Activated CD8-positive, alpha-beta memory T cell treated with anti-CD3 and anti-CD28 coated beads for 24 hours (primary cell): ENCODE results near the gene IGF1R.

ENCODE experiments used
- DNase-seq: peaks from one replicate; pipeline ENCODE4 v3.0.0-alpha.2; 2020

Gene IGF1R

DNA sequence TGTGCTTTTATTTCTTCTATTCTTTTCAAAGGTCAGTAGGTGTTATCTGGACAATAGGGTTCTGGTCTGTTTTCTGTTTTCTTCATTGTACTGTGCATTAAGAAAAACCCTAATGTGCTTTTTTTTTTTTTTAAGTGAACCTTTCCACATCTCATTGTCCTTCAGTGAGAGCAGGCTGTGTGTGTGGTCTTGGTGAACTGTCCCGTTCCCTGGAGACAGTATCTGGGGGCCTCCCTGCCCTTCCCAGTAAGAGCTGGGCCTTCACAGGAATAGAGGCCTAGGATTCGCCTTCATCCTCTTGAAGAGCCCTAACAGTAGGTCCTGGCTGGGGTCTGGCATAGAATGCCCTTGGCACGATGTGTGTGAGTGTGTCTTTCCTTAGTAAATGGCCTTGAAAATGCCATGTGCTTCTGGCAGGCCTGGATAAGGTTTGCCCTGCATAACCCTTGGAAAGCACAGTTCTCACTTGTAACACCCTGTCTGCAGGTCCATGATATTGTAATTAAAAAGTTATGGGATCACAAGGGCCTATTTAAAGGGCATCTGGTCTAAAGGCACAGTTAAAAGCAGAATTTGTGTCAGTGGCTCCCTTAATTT, 81.2 kb downstream of the IGF1R start:
- DNase-seq = no peak

DNA sequence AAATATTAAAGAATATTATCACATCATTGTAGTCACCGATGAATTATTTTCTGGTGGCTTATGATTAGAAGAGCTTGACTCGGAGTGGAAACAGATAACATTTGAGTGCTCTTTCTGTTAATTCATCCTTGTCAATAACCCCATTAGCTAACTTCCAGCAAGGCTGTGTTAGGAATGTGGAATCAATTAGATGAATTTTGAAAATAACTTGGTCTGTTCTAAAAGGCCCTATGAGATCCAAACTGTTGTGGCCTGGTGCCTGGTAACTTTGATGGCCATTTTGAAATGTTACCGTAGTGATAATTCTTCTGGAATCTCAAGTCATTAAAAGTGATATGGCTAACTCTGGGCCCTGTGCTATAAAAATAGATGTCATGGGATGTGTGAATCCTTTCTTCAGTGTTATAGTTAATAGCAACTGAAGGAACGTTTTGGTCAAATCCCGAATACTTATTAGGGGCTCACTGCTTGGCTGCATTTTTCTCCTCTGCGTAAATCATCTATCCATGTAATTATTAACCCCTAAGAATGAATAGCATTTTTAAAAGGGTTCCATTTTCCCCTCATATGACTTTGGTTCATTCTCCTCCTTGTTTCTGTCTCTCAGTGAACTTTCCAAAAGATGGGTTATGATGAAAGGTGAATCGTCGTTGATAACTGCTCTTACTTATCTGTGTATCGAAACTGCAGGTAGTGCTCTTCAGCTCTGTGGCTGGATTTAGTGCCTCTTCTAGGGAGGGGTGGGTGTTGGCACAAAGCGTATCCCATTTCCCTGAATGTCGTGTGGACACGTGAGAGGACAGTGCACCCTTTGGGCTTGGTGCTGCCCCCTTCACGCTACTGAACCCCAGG, 82.7 kb downstream of the IGF1R start:
- no peak for DNase-seq

DNA sequence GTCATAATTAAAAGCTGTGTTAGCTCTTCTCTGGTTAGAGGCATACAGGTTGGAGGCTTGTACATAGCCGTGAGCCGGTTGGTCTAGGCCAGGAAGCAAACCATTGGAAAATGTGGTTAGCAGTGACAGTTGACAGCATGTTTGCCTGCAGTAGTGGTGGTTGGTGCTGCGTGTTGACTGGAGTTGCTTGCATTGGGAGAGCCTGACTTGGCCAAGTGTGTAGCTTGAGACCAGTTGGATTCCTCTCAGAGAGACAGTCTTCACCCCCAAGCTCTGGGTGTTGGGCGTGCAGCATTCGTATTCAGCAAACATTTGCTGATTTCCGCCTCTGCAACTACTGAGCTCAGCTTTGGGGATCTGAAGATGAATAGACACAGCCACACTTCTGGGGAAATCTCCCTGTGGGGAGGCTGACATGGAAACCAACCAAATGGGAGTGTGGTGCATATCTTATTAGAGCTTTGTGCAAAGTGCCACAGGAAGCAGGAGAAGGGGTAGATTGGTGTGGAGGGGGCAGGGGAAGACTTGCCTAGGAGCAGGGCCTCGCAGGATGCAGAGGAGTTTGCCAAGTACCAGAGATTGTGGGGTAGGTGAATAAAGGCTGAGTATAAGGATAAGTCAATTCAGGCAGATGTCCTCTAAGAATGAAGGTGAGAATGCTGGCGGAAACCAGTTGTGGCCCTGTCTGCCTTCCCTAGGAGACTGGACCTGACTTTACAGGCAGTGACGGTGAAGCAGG, 83.5 kb downstream of the IGF1R start:
- no peak for DNase-seq

DNA sequence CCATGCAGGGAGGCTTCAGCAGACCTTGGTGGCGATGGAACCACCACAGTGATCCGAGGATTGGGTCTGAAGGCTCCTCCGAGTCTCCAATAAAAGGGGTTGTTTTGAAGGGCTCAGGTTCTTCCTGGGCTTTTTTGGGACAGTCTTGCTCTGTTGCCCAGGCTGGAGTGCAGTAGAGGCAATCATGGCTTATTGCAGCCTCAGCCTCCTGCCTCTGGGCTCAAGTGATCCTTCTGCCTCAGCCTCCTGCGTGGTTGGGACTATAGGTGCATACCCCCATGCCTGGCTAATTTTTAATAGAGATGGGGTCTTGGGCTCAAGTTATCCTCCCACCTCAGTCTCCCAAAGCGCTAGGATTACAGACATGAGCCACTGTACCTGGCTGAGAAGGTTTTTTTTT, 84.8 kb downstream of the IGF1R start:
- DNase-seq = no peak

DNA sequence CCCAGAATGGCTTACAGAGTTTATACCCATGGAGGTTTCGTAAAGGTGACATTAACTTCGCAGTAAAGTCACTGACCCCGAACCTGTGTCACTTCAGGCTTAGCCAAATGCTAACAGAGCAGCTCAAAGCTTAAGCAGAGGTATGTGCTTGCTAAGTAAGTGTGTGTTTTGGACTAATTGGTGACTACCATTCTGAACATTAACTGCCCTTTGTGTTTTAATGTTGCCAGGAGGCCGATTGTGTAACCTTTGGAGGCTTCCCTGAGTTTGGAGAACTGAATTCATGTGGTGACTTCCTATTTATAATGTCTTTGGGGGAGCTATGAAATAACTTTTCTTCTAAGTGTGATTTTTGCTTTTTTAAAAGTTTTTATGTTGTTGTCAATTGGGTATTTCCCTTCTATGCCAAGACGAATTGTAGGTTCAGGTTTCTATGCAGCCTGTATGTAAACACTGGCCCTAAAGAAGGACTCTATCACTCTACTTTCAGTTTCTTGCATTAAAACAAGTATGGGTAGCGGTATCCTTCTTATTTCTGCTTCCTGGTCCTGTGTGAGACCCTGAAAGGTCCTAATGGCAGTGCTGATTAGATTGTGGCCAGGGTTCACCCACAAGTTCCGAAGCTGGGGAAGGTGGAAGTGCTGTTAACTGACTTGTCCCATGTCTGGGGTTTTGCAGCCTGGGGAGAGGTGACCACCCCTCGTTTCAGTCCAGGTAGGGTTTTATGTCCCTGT, 86.3 kb downstream of the IGF1R start:
- DNase-seq = no peak

DNA sequence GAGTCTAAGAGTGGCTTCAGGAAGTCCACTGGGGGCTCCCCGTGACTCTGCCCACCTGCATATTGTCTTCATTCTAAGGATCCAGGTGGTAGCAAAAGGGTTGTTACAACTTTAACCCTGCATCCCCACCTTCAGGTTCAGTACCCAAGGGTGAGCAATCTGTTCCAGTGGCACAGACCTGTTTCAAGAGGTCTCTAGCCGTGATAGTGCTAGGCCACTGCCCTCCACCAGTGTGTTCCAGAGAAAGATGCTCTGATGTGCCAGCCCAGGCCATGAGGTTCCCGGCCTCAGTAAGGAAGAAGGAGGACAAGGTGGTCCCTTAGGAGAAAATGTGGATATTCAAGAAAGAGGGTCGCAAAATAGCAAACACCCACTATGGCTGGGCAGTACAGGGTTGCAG, 87.0 kb downstream of the IGF1R start:
- no peak for DNase-seq

DNA sequence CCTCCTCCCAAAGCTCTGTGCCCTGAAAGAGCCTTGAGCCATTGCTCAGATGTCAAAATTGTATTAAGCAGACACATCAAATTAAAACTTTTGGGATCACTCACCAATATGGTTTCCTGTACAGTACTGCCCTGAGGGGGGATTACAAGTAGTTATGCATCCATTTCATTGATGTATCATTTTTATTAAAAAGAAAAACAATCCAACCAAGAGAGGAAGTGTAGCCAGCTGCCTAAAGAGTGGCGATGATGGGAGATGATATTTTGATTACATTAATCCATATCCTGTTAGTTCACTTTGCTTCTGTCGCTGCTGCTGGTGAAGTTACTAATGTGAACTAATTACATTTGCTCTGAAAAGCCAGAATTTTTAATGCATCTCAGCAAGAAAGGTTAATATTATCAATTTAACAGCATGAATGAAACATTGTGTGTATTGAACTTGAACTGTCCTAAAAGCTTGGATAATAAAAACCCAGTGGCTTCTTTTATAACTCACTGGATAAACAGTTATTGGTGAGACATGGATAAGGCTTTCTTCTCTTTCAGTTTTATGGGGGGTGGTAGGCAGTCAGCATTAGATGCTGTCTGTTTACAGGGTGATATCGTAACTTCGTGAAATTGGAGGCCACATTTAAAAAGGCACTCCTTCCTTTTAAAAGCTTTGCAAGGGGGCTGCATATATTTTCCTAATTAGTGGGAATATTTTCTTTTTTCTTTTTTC, 87.7 kb downstream of the IGF1R start:
- no peak for DNase-seq

DNA sequence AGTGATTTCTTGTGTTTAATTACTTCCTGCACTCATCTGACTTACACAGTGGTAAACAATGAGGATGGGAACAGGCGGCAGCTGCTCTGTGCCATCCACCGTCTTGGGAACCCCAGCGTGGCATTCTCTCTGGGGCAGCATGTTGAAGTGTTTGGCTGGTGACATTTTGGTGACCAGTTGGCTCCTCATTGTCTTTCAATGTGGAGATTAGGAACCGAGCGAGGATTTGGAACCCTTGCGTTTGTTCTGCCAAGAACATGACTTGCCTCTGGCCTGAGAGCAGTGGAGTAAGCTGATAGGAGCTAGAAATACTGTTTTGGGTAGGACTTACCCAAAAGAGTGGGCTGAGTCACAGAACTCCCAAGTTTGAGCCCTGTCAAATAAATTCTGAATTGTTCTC, 88.8 kb downstream of the IGF1R start:
- no peak for DNase-seq

DNA sequence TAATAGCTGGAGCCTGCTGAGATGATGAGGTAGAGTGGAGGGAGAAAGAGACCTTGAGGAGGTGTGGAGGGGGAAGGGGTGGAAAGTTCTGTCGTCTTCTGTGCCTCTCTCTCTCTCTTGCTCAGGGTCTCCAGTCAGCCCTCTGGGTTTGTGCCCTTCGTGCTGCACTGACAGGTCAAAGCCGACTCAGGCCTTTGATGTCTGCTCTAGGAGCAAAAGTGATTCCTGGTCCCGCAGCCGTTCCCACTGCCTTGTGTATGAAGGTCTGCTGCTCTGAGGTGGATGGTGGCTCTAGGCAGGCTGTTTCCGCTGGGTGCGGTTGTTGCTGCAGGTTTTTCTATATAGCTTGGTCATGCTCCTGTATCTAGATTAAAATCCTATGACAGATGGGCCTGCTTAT, 89.4 kb downstream of the IGF1R start:
- DNase-seq = no peak

DNA sequence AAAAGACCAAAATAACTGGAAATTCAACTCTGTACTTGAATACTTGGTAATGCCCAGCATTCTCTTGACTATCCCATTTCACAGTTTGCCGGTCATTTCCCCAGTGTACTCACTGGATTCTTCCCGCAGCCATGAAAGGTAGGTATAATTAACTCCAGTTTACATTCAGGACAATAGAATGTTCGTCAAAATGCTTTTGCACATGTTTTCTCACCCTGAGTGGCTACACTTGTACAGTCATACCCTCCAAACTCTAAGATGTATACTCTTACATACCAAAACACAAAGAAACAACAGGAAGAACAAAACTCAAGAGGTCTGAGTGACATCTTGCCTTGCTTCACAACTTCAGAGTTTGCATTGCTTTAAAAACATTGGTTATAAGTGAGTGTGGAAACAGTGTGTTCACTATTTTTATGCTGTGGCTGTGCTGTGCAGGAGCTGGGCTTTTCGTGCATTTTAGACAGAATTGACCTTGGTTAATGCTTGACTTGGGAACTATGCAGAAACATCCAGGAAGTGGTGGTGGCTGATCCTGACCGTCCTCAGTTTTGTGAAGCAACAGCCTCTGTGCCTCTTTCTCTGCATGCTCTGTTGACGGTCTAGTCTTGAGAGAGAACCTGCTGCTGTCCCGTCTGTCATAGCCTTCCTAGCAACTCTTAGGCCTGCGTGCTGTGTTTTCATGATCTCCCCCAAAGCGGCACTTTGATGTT, 90.5 kb downstream of the IGF1R start:
- no peak for DNase-seq

DNA sequence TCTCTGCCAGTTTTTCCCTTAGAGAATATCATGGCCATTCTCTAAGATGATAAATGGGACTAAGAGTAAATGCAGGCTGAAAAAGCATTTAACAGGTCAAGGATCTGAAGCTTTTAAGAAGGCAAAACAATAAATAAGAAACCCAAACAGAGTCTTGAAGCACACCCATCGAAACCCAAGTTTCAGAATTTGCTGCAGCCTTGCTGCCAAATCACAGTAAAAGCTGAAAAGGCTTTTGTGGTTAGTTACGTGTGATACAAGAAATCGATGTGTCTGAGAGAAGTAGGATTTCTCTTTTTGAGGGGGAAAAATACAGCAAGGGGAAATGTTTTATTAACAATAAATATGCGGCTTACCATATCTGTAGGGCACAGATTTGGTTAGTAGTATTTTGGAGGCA, 92.0 kb downstream of the IGF1R start:
- DNase-seq = no peak

DNA sequence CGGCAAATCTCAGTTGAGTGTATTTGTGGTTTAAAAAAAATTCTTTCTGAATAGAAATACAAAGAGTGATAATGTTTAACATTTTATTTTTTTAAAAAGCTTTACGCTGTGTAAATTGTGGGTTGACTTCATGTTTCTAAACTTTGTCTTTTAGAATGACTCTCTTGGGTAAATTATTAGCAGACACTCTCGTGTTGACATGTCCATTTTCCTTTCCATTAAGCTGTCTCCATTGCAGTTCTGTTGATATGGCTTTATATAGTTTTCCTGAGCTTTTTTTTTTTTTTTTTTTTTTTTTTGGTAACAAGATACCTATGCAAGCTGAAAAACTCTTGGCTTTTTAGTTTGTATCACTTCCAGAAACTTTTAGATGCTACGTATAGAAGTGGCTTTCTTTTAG, 92.6 kb downstream of the IGF1R start:
- DNase-seq = no peak

DNA sequence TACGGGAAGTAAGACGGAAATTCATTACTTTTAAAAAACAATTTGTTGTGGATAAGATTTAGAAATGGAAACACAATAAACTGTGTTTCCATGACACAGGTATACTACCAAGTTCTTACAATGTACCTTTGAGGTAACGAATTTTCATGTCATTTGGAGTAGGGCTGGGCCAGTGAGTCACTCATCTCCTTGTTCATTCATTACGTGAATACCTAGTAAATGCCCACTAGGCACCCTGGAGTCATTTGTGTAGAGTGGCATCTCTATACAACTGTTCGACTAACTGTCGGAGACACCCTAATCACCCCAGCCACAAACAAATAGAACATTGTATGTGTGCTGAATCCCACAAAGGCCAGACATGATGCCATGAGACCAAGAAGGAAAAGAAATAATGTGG, 94.8 kb downstream of the IGF1R start:
- no peak for DNase-seq

DNA sequence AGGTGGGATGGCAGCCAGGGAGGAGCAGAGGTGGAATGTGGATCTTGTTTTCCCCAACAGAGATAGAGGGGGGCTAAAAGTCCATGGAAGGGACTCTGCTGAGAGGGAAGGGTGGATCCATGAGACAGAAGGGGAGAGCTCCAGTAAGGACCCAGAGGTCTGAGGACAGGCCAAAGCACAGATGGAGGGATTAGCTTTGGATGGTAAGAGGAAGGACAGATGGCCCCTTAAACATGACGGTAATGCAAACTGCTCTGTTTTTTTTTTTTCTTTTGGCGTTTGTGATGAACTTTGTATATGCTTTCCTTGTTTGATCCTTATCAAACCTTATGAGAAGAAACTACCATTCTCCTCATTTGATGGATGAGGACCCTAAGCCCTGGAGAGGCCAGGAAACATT, 96.2 kb downstream of the IGF1R start:
- no peak for DNase-seq

DNA sequence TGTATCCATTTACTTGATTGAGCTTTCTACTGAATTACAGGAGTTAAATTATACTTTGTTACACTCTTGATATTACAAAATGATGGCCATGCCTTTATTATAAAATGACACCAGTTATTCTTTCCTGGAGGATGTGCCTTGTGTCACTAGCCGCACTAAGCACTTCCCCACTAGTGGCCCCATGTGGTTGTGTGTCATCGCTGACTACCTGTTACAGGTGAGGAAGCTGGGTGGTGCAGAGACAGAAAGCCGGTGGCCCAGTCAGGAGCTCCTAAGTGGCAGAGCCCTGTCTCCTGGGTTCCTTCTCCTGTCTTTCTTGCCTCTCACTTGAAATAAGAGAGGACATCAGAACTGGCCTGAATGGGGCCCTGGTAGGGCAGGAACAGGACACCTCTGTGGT, 96.8 kb downstream of the IGF1R start:
- DNase-seq = no peak

DNA sequence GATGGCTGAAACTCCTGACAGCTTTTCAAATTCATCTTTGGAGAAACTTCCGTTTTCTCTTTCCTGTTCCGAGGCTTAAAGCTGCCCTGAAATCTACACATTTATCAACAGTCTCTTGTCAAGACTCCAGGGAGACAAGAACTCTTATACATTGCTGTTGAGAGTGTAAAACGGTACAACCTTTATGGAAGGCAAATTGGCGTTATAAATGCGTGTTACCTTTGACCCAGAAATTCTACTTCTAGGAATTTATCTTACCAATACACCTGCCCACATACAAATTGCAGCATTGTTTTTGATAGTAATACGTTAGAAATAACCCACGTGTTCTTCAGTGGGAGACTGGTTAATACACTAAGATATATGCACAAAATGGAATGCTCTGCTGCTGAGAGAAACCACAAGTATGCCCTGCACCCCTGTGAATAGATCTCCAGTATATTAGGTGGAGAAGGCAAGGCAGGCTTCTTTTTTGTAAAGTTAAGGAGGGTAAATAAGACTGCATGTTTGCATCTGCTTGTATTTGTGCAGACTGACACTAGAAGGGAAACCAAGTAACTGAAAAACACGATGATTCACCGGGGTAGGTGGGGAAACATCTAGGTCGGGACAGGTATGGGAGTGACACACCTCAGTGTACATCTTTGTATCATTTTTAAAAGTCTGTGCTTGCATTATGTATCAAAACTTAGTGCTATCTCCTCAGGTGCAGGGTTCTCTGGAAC, 97.5 kb downstream of the IGF1R start:
- no peak for DNase-seq

DNA sequence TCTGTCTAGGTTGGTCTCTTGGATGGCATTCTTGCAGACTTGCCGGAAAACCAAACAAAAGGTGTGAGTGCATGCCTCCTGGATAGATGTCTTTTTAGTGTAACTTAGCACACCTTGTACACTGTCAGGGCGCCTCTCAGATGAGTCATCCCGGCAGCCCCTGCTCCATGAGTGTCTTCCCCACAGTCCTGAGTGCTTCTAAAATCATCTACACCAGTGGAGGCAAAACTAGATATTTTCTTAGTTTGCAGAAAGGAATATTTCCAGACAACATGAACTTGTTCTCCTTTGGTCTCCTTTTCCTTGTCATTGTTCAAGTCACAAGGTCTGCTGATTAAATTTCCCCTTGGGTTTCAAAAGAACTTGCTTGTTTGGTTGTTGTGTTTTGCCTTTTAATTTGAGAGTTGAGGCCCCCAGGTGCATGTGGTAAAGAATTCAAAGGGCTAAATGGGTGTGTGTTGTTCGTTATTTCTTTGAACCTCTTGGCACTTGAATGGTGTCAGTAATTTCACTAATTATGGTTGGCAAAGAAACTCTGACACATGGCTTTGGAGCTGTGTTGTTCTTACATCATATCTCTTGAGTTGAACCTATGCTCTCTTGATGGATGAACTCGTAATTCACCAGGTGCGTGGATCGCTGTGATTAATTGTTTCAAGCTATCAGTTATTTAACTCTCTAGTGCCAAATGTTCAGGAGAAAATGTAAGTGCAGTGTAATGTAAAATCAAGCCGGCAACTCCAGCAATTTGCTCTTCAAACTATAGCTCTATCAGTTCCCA, 98.2 kb downstream of the IGF1R start:
- no peak for DNase-seq

DNA sequence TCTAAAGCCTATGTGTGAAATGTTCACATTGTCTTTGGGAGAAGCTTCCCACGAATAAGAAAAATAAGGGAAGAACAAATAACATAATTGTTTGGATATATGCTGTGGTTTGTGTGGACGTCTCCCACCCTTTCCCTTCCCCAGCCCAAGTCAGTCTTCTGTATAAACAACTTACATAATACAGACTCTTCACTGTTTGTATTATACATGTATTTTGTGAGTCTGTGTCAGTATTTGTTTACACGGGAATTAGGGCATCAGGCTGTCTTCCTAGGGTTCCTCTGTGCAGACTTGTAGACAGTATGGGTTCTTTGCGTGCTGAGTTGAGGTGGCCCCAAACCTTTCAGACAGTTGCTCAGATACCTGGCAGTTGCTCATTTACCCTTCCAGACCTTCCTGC, 103.4 kb downstream of the IGF1R start:
- DNase-seq = no peak

DNA sequence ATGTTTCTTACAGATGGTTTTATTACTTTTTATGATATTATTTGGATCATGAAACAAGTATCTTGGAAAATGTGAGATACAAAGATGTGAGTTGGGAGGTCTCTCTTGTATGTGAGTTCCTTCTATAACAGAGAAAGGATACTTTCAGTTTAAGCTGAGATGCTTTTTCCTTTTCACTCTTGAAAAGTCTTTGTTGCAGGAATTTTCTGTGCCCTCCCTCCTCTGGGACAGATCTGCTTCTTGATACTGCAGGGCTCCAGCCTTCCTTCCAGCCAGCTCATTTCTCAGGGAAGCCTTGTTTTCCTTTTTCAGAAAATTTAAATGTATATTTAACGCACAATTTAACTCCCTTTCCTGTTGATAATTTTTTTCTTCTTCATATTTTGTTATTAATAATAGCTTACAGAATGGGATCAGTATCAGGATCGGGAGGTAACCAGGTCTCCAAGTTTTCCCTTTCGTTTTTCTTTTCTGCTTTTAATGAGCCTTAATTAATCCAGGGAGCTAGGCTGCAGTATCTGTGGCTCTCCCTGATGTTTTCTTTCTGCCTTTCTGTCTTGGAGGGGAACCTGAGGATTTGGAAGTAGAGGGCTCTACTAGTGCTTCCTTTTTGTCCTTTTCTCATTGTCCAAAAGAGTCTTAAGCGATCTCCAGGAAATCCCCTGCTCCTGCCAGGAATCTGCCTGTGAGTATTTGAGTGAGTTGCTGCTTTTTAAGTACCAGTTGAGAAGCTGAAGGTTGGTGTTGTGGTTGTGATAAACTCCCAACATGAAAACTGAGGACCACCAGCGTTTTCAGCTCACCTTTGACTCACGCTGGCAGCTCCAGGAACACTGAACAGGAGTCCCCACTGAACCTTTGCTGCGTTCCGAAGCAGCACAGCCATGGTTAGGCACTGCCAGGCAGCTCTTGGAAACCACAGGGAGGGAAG, 105.7 kb downstream of the IGF1R start:
- DNase-seq = no peak
